GM21515 (cell line): ENCODE results near the gene GNG12.
"Not testable (repeated sequence)": the region's sequence is repeated elsewhere in the genome, so short reads cannot be mapped to it uniquely, and the experiment has no call there.

ENCODE experiments used
- ATAC-seq: cut with Tn5 transposase; IDR thresholded peaks from one replicate; pipeline ENCODE4 v1.9.1; 2021; ENCODE audit not compliant: unreplicated experiment

The GNG12 gene

GRCh38 chr1:67657152-67657551 is 176.1 kb downstream of the GNG12 start:
- ATAC-seq: not testable (repeated sequence)

- ATAC-seq: no peak
Measured at GRCh38 chr1:67655581-67655980, 177.7 kb downstream of the GNG12 start.

DNA sequence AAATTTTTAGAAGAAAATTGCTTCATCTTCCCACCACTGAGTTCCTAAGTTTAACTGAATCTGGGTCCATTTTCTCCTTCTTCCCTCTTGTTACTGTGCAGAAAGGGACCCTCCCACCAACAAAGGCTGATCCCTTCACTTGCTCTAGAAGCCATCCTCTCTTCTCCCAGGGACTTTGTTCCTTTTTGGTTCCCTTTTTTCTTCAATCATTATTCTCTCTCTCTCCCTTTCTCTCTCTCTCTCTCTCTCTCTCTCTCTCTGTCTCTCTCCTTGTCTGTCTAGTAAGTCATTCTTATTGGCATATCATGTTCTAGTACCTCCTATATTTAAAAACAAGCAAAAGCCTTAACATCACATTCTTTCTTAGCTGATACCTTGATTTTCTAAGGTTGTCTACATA is 180.0 kb downstream of the GNG12 start:
- no peak for ATAC-seq

DNA sequence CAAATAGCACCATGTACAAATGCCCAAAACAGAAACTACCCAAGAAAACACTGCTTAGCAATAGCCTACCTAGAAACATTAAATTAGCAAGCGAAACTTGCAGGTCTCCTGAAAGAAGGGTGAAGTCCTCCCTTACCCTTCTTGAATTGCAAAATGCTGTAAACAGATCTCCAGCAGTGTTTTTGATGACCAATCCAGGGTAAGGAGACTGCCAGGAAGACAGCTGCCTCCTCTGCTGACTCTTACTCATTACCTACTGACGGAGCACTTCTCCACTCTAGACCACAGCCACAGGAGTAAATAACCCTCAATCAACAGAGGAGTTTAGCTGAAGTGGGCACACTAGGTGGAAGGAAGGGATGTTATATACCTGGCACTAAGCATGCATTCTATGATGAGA is 180.5 kb downstream of the GNG12 start:
- ATAC-seq: no peak
